GM21526 (cell line): ENCODE measurements around the gene CEP170B.
"Not testable (repeated sequence)": the region's sequence is repeated elsewhere in the genome, so short reads cannot be mapped to it uniquely, and the experiment has no call there.

Experiments used
- ATAC-seq: cut with Tn5 transposase; IDR thresholded peaks from one replicate; pipeline ENCODE4 v1.9.1; 2021; ENCODE audit warnings: moderate library complexity; ENCODE audit not compliant: unreplicated experiment, low FRiP score

CEP170B gene

DNA sequence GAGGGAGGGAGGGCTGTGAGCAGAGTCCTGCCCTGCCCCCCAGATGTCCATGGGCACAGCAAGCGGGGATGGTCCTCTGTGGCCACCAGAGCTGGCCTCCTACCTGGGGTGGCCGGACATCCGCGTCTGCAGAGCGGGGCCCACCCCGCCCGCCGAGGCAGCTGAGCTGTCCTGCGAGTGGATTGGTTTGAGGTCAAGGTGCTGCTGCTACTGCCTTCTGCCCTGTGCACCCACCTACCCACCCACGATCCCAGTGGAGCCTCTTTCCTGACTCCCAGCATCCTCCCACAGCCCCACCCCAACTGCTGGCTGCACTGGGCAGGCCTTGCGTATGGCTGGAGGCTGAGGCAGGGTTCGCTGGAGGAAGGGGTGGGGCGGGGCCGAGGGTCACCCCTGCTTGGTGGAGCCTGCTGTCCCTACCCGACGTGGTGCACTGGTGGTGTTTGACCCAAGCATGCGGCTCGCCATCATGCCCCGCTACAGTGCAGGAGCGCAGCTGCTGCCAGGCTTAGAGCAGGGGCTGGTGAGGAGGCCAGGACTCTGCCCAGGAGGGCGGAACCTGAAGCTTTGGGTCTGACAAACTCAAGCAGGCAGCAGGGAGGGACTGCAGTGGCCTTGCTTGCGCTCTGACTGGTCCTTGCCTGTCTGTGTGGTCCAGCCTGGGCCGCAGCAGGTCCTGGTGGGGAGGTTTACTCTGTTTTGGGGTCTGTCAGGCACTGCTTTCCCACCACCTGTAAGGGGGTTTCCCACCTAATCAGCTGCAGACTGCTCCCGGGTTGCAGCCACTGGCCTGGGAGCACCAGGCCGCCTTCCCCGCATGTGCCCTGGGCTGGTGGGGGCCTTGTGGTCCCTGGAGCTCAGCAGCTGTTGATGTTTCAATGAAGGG lies 23.7 kb downstream of the CEP170B start:
- ATAC-seq, result no peak

DNA sequence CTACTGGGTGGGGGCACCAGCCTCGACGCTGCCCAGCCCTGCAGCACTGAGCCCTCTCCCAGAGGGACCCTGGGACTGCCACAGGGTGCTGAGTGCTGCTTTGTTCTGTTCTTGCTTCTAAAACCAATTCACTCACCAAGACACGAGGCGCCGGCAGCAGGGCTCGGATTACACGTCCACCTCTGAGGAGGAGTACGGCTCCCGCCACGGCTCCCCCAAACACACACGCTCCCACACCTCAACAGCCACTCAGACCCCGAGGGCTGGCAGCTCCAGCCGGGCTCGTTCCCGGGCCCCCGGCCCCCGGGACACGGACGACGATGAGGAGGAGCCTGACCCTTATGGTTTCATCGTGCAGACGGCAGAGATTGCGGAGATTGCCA lies 24.3 kb downstream of the CEP170B start:
- no peak for ATAC-seq

DNA sequence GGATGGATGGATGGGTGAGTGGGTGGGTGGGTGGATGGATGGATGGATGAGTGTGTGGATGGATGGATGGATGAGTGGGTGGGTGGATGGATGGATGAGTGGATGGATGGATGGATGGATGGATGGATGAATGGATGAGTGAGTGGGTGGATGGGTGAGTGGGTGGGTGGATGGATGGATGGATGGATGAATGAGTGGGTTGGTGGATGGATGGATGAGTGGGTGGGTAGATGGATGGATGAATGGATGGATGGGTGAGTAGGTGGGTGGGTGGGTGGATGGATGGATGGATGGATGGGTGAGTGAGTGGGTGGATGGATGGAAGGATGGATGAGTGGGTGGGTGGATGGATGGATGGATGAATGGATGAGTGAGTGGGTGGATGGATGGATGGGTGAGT lies 25.2 kb downstream of the CEP170B start:
- ATAC-seq, result not testable (repeated sequence)

DNA sequence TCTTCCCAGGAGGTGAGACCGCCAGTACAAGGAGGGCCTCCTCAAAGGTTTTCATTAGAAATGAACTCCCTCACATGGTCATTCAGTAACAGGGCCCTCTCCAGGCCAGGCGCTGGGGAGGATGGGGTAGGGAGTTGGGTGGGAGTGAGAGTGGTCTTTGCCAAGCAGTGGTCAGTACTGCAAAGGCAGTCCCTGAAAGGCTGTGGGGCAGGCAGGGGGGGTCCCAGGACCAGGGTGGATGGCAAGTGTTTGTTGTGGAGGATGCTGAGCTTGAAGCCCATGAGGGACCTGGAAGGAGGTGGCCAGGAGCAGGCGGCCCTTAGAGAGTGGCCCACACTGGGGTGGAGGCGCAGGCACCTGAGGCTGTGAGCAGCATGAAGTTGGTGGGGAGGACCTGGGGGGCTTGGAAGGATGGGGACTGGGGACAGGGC lies 26.1 kb downstream of the CEP170B start:
- ATAC-seq, result no peak

DNA sequence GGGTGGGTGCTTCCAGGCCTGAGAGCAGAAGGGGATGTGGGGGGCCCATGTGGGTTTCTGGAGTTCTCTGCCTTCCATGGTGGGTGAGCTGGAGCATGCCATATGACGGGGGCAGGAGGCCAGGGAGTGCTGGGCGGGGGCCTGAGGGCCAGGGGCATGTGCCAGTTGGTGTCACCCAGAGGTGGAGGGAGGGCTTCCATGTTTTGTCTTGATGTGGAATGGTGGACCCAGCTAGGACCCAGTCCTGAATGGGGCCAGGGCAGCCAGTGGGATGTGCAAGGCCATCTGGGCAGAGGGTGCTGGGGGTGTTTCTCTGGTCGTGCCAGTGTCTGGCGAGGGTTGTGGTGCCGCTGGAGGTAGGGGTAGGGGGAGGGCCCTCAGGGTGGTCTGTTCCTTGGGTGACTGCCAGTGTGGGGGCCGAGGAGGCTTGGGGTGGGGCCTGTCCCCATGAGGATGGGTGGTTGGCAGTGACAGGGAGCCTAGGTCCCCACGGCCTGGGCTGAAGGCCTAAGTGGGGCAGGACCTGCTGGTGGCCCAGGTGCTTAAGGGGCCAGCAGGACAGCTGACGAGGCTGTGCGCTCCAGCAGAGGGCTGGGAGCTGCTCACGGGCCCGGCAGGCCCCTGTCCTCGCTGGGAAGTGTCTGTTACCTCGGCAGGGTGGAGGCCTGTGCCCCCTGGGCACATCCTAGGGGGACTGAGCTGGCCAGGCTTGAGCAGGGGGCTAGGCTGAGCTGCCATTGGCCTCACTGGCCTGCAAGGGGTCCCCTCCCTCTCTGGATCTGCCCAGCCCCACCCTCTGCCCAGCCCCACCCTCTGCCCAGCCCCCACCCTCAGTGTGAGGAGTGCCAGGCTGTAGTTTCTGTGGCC lies 26.8 kb downstream of the CEP170B start:
- no peak for ATAC-seq

DNA sequence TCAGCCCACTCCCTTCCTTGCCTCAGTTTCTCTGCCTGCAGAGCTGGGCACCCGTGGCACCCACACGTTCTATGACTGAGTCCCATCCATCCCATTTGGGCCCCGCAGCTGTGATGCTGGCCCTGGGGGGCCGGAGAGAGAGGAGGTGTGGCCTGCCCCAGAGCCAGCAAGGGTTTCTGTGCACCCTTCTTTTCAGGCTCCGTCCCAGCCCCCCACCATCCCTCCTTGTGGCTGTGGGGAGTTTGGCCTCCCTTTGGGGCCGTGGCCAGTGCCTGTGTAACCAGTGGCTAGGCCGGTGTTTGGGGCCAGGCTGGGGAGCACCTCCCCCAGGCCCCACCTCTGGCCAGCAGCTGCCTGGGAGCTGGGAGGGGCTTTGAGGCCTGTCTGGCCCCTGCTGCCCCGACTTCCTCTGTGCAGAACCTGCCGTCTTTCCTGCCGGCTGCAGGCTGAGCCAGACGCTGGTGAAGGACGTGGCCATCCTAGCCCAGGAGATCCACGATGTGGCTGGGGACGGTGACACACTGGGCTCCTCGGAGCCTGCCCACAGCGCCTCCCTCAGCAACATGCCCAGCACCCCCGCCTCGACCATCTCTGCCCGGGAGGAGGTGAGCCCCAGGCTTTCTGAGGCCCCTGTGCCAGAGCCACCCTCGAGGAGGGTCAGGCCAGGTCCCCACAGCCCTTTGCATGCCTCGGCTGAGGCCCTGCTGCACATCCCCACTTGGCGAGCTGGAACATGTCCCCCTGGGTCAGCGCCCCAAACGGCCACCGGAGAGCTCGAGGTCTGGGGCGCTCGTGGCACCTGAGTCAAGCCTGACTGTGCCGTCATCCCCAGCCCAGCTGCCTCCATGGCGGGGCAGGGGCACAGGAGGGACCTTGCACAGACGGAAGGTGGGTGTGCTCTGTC lies 27.7 kb downstream of the CEP170B start:
- no peak for ATAC-seq

DNA sequence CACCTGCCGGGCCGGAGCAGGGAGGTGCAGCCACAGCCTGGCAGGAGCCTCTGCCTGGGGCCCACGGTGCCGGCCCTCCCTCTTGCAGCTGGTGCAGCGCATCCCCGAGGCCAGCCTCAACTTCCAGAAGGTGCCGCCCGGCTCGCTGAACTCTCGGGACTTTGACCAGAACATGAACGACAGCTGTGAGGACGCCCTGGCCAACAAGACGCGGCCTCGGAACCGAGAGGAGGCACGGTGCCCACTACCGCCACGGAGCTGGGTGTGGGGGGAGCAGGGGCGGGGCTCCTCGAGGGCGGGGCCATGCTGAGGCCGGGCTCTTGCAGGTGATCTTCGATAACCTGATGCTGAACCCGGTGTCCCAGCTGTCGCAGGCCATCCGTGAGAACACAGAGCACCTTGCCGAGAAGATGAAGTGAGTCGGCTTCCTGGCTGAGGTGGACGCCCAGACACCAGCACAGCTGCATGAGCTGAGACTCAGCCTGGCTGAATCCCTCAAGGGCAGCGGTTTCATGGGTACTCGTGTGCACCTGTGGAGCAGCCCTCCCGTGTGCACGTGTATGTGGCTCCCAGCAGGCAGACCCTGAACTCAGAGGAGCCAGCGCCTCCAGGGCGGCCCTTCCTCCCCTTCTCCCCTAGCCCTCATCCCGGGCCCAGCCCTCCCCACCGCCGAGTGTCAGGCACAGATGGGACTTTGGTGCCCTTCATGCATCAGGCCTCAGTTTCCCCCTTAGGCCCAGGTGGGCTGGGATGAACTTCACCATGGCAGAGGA lies 28.6 kb downstream of the CEP170B start:
- no peak for ATAC-seq

DNA sequence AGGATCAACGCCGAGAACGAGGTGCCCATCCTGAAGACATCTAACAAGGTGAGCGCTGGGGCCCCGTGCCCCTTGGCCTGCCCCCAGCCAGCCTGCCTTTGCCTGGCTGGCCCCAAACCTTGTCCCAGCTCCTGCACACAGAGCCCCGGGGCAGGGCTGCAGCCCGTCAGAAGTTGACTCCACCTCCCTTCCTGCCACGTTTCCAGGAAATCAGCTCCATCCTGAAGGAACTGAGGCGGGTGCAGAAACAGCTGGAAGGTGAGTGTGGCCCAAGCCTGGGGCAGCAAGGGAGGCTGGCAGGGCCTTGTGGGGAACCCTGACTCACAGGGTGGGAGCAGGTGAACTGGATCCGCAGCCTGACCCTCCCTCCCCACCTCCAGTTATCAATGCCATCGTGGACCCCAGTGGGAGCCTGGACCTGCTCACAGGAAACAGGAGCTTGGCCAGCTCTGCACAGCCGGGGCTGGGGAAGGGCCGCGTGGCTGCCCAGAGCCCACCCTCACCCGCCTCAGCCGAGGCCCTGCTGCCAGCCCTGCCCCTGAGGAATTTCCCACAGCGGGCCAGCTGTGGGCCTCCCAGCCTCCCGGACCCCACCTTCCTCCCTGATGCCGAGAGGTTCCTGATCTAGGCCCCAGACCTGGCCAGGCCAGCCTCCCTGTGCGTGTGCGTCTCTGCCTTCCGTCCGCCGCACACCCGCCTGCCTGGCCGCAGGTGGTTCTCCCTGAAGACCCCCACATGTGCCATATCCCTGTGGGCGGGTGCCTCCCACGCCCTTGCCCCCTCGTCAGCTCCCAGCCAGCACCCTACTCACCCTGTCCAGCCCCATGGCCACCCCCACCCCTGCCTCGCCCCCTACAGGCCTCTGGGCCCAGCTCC lies 29.5 kb downstream of the CEP170B start:
- no peak for ATAC-seq

DNA sequence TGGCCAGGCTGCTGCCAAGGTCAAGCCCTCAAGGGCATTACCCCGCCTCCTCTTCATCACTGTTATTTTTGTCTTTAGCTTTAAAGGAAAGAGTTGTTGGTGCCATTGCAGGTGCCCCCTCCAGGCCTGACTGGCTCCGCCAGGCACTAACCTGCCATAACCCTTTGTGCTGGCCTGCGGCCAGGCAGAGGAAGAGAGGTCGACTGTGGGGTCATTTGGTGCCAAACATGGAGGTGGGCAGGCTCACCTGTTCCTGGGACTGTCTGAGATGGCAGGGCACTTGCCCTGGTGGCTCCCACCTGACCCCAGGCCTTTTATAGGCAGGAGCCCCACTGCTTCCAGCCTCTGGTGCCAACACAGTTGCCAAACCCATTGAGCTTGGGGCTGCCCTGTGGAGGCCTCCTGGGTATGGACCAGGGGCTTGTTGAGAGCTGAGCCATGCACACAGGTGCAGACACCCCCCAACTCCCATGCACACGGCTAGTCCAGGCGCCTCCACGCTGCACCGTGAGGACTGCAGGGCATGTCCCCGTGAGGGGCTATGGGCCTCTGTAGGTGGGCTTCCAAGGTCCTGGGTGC lies 30.2 kb downstream of the CEP170B start:
- no peak for ATAC-seq

DNA sequence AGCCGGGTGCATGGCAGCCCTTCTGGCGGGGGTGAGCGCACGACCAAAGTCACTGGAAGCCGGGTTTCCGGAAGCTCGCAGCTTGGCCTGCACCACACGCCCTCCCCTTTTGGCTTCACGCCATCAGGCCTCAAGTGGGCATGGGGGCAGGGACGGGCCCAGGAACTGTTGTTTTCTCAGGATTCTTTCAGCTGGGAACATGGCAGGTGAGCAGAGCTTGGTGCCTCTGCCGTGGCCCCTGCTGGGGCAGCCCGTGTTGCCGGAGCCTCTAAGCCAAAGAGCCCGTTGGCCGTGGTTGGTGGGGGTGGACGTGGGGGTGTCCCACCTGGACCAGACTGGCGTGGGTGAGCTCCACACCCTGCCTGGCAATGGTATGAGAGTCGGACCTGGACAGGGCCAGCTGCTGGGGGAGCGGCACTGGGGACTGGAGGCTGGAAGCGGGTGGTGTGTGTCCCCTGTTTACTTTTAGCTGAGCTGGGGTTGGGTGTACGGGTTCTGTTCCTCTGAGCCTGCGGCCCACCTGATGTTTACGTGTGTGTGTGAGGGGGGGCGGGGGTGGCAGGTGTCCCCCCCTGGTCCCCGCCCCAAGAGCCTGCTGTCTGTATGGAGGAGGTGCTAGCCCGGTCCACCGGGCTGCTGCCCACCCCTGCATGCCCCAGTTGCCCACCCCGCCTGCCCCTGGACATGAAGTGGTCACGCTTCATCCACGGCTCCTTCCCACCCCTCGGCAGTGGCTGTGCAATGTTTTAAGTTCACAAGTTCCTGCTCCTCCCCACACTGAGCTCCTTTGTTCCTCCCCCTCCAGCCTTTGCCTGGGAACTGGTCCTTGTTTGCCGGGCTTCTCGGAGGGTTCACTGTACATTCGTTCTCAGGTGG lies 31.0 kb downstream of the CEP170B start:
- no peak for ATAC-seq

DNA sequence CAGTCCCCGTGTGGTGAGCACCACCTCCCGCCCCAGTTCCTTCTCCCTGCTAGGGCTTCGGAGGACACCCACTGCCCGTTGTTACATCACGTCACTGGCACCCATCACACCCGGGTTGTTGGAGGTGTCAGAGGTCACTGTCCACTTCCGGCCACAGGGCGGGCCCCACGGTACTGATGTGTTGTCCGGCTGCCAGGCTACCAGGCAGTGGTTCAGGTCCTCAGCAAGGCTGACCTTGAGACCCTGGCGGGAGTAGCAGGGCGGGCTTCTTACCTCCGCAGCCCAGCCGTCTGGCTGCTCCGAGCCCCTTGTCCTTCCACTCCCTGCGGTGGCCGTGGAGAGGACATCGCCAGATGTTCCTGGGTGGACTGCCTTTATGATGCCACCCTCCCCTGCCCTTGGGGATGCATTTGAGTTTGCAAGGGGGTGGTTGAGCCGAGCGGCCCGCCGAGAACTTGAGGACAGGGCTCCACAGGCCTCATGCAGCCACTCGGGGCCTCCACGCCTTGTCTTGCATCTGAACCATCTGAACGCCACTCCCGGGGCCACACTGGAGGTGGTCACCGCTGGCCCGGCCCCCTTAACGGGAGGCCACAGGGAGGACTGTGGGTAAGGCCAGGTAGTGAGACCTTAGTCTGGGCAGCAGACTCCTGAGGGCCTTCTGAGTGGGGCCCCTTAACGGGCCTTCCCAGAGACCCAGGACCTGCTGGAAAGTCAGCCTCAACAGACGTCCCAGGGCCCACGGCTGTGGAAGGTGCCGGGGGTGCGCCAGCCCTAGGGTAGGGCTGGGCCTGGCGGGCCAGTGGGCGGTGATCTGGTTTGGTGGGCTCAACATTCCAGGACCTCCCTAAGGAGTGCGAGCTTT lies 32.5 kb downstream of the CEP170B start:
- no peak for ATAC-seq

DNA sequence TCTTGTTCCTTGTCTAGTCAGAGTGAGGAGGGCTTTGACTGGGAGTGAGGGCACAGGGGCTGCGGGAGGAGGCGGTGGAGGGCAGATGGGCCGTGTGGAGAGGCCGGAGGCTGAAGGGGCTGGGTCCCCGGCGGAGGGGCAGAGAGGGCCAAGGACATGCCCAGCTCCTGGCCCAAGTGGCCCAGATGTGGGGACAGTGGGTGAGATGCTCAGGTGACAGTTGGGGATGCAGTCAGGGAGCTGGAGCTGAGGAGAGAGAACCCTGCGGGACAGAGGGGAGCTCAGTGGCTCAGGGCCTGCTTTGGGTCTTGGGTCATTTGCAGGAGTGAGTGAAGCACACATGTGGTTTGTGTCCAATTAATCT lies 33.1 kb downstream of the CEP170B start:
- no peak for ATAC-seq

DNA sequence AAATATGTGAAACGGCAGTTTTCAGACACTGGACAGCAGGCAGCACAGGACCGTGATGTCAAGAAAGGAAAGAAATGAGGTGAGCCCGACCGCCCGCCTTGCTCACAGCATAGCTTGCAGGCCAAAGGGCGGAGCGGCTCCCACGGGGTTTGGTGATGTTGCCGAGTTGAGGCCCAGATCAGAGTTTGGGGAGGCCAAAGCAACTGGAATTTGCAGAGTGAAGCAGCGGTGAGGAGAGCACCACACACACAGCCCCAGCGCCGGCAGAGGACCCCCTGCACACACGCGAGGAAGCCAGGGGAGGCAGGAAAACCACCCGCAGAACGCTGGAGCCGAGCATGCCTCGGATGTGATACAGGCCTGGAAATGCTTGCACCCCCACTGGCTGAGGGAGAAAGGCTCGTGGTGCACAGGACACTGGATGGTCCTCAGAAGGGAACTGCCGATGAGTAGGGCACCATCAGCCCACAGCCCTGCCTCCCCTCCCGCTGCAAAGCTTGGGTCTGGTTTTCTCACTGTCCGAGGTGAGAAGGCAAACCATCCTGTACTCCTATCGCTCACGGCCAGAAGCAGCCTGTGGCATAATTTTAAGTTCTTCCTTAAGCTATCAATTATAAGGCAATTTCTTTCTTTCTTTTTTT lies 33.9 kb downstream of the CEP170B start:
- no peak for ATAC-seq

DNA sequence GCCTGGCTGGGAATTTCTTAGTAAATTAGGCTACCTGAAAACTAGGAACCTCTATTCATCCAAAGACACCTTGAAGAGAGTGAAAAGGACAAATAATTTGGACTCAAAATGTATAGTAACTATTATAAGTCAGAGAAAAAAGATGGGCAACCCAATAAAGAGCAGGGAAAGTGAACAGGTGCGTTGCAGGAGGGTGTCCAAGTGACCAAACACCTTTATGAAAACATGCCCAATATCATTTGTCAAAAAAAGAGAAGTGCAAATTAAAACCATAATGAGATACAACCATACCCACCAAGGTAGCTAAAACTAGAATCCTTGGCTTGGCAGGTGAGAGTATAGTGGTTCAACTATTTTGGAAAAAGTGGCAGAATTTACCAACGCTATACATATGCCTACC lies 34.7 kb downstream of the CEP170B start:
- no peak for ATAC-seq

DNA sequence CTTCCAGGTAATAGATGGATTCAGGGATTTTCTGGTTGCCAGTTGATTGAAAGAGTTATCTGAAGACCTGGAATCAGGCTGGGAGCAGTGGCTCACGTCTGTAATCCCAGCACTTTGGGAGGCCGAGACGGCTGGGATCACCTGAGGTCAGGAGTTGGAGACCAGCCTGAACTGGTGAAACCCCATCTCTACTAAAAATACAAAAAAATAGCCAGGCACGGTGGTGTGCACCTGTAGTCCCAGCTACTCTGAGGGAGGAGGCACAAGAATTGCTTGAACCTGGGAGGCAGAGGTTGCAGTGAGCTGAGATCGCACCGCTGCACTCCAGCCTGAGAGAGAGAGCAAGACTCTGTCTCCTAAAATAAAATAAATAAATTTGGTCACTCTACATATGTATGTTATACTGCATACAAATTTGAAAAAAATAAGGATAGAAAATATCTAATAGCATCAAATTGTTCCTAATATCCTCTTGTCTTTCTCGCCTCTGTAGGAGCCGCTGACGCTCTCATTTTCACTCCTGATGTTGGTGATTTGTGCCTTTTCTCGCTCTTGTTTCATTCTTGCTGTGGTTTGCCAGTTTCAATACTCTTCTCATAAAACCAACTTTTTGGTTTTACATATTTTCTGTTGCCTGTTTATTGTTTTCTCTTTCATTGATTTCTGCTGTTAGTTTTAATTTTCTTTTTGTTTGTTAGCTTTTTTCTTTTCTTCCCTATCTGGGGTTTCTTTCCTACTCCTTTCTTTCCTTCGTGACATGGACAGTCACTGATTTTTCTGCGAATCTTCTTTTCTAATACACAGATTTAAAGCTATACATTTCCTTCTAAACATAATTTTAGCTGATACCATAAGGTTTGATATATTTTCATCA lies 35.8 kb downstream of the CEP170B start:
- no peak for ATAC-seq
